ENCODE results near the gene DCAKD. TPM values are rescaled to one million over a fixed set of nuclear protein-coding genes. Genes with fewer than 3 reads are reported as not detected.

Gene DCAKD
- total RNA-seq, 1 donor from 2014 or later, result 31.4 TPM

DNA sequence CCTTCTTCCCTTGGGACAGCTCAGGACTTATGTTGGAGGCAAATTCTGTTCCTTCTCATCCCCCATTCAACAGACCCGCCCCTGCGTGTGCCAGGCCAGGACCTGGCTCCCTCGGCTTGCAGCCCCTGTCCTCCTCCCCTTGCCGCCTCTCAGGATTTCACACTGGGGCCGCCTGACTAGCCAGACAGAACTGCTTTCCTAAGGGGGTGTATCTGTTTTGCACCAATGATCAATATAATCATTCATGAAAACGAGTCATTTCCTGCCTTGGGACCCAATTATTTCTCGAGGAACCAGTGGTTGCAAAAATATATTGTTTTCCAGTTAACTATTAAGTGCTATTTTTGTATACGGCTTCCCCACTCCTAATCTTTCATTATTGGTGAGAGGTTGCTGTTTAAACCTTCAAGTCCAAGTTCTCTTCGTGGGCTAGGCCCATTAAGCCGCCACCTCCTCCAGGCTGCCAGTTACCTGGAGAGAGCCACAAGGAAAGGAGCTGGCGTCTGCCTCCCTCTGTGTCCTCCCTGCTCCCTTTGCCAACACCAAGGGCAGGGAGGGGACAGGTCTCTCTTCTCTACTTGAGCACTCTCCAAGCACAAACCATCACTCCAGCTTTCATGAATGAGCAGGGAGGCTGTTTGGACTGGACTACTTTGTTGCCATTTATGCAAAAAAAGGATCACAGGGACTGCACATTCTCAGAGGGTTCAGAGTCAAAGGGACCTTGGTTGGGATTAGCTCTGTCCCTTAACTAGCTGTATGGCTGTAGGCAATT, 8.9 kb downstream of the DCAKD start:
- Histone ChIP-seq H3K4me1 (peaks cover 13% of the 10 kb centered on the region), H3K27ac (no peak overlapping the region), H4K20me1 (ENCODE audit: low read depth) (peaks cover 82% of the 10 kb centered on the region), H3K27me3 (no peaks in the 10 kb centered on the region), H2AFZ (replicated peaks) (no peak overlapping the region), H3K79me2 (ENCODE audit: low read depth) (peaks cover 67% of the 10 kb centered on the region), H3K9ac (no peak overlapping the region), H3K4me2 (no peak overlapping the region), H3K4me3 (no peak overlapping the region), H3F3A (ENCODE audit: low read depth) (peaks cover 24% of the 10 kb centered on the region), H3K36me3 (no peaks in the 10 kb centered on the region), H3K9me3 (ENCODE audit: low read depth) (no peaks in the 10 kb centered on the region)
- no peak overlapping the region for H3K4me3 Mint-ChIP-seq
- peaks cover 14% of the 10 kb centered on the region for H3K36me3 Mint-ChIP-seq
- peaks cover 4% of the 10 kb centered on the region for H3K27me3 Mint-ChIP-seq (ENCODE audit: insufficient read depth, low read depth)
- no peak overlapping the region for H3K27ac Mint-ChIP-seq
- no peak for DNase-seq (ENCODE audit: low spot score)
- peaks cover 47% of the 10 kb centered on the region for H3K4me1 Mint-ChIP-seq
- no peaks in the 10 kb centered on the region for H3K9me3 Mint-ChIP-seq
- no peak for TF ChIP-seq EZH2phosphoT487 (IDR thresholded peaks at IDR 0.05)
- no peak for TF ChIP-seq EZH2 (IDR thresholded peaks at IDR 0.05)

DNA sequence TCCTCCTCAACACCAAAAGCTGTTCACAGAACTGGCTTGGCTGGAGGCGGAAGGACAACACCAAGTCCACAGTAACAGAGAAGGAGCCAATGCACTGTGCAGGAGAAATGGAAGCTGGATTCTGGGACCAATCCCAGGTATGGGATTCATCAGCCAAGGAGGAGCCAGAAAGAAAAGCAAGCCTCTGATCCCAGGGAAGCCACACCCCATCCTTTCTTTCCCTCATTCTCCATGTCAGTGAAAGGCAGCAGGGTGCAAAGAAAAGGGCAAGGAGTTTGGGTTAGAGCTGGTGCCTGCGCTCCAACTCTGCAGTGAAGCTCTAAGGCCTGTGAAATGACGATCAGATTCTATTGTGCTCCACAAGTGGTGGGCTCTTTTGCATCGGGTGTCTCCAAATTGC, 11.0 kb downstream of the DCAKD start:
- peak overlapping the region; percentile 67 for H3K4me2 ChIP-seq
- no peaks in the 10 kb centered on the region for H3K27me3 ChIP-seq
- no peaks in the 10 kb centered on the region for H3K9me3 ChIP-seq (ENCODE audit: low read depth)
- no peaks in the 10 kb centered on the region for H3K36me3 ChIP-seq
- peaks cover 90% of the 10 kb centered on the region for H4K20me1 ChIP-seq (ENCODE audit: low read depth)
- Mint-ChIP-seq H3K27me3 (ENCODE audit: insufficient read depth, low read depth) (peaks cover 4% of the 10 kb centered on the region), H3K4me1 (peaks cover 45% of the 10 kb centered on the region), H3K9me3 (no peaks in the 10 kb centered on the region), H3K4me3 (peak overlapping the region; percentile 33), H3K36me3 (peaks cover 10% of the 10 kb centered on the region), H3K27ac (peak overlapping the region; percentile 78)
- peak overlapping the region; percentile 51 for H3K27ac ChIP-seq
- H2AFZ ChIP-seq (replicated peaks), result no peak overlapping the region
- H3K4me1 ChIP-seq, result peaks cover 9% of the 10 kb centered on the region
- peaks cover 21% of the 10 kb centered on the region for H3F3A ChIP-seq (ENCODE audit: low read depth)
- no peak overlapping the region for H3K4me3 ChIP-seq
- H3K9ac ChIP-seq, result no peak overlapping the region
- H3K79me2 ChIP-seq (ENCODE audit: low read depth), result peaks cover 58% of the 10 kb centered on the region
- DNase-seq (ENCODE audit: low spot score), result peak; percentile 84
- TF ChIP-seq EZH2 (IDR thresholded peaks at IDR 0.05) (no peak), EZH2phosphoT487 (IDR thresholded peaks at IDR 0.05) (peak; percentile 48)
- TF ChIP-seq, protein P1, sequence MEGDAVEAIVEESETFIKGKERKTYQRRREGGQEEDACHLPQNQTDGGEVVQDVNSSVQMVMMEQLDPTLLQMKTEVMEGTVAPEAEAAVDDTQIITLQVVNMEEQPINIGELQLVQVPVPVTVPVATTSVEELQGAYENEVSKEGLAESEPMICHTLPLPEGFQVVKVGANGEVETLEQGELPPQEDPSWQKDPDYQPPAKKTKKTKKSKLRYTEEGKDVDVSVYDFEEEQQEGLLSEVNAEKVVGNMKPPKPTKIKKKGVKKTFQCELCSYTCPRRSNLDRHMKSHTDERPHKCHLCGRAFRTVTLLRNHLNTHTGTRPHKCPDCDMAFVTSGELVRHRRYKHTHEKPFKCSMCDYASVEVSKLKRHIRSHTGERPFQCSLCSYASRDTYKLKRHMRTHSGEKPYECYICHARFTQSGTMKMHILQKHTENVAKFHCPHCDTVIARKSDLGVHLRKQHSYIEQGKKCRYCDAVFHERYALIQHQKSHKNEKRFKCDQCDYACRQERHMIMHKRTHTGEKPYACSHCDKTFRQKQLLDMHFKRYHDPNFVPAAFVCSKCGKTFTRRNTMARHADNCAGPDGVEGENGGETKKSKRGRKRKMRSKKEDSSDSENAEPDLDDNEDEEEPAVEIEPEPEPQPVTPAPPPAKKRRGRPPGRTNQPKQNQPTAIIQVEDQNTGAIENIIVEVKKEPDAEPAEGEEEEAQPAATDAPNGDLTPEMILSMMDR (IDR thresholded peaks at IDR 0.05), result no peak

DNA sequence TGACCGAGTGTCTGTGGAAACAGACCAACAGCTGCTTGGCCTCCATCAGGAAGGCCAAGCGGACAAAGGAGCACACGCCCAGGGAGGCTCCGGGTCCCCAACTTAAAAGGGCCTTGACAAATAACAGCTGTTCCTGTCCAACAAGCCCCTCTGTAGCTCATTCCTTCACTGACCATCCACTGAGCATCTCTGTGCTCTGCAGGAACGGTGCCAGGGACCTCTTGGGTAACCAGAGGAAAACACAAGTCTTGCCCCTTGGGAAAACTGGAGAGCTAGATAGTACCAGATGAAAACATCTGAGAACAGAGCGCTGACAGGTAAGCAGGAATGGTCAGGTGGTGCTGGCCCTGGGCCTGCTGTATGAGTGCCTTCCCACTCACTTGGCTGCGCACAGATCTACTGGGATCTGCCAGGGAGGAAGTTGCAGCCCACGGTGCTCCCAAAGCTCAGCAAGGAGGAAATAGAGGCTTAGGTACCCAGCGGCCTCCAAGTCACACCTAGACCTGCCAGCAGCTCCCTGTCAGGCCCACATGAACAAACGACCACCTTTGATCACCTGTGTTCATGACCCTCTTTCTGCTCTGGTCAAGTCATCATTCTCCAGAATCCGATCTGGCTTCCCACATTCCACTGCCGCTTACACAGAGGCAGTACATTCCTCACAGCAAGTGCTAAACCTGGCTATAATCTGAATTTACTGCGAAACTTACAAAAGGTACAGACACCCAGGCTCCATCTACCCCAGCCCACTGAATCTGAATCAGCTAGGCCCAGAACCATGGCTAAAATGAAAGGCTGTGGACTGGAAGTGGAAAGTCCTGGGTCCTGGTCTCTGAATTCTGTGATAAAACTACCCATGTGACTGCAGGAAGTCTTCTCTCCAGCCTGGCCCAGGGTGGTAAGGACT, 12.5 kb downstream of the DCAKD start:
- Histone ChIP-seq H4K20me1 (ENCODE audit: low read depth) (peaks cover 76% of the 10 kb centered on the region), H3K9me3 (ENCODE audit: low read depth) (no peaks in the 10 kb centered on the region), H3K27ac (no peak overlapping the region), H3K4me1 (peaks cover 9% of the 10 kb centered on the region), H3K4me3 (no peak overlapping the region), H2AFZ (replicated peaks) (no peak overlapping the region), H3F3A (ENCODE audit: low read depth) (peaks cover 21% of the 10 kb centered on the region), H3K79me2 (ENCODE audit: low read depth) (peaks cover 49% of the 10 kb centered on the region), H3K27me3 (no peaks in the 10 kb centered on the region), H3K4me2 (no peak overlapping the region), H3K9ac (no peak overlapping the region), H3K36me3 (no peaks in the 10 kb centered on the region)
- DNase-seq (ENCODE audit: low spot score), result no peak
- H3K4me1 Mint-ChIP-seq, result peaks cover 41% of the 10 kb centered on the region
- TF ChIP-seq, protein P1 (IDR thresholded peaks at IDR 0.05), result no peak
- TF ChIP-seq EZH2phosphoT487 (IDR thresholded peaks at IDR 0.05), result no peak
- no peaks in the 10 kb centered on the region for H3K9me3 Mint-ChIP-seq
- H3K4me3 Mint-ChIP-seq, result no peak overlapping the region
- peaks cover 2% of the 10 kb centered on the region for H3K27me3 Mint-ChIP-seq (ENCODE audit: insufficient read depth, low read depth)
- H3K36me3 Mint-ChIP-seq, result peaks cover 11% of the 10 kb centered on the region
- peak overlapping the region; percentile 43 for H3K27ac Mint-ChIP-seq
